NCI-H2227 (cell line): ENCODE results near the gene CTSW.
A peak's percentile ranks its signal among the peaks of the same experiment; 100 is the strongest.

Source experiments
- DNase-seq: peaks from one replicate; lab custom pipeline; 2025; ENCODE audit not compliant: unreplicated experiment; lab: John Stamatoyannopoulos, UW

CTSW gene

DNA sequence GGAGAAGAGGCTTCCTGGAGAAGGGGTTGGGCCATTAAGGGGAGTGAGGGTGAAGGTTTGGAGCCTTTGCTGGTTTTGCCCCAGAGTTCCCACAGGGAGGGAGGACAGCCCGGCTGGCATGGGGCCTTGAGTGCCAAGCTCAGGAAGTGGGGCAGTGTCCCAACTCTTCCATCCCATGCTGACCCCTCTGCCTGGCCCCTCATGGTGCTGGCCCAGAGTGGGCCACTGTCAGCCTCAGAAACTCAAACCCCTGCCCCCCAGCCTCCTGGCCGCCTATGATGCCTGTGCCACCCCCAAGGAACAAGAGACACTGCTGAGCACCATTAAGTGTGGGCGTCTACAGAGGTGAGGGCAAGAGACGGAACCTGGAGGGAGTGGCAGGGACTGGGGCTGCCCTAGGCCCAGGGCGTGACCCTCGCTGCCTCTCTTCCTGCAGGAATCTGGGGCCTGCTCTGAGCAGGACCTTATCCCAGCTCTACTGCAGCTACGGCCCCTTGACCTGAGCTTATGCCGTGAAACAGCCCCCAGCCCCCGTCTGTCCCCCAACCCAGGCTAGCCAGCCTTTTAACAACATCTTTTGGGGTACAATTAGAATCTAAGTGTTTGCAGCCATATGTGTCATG is 14.0 kb upstream of the CTSW start:
- DNase-seq, result no peak

DNA sequence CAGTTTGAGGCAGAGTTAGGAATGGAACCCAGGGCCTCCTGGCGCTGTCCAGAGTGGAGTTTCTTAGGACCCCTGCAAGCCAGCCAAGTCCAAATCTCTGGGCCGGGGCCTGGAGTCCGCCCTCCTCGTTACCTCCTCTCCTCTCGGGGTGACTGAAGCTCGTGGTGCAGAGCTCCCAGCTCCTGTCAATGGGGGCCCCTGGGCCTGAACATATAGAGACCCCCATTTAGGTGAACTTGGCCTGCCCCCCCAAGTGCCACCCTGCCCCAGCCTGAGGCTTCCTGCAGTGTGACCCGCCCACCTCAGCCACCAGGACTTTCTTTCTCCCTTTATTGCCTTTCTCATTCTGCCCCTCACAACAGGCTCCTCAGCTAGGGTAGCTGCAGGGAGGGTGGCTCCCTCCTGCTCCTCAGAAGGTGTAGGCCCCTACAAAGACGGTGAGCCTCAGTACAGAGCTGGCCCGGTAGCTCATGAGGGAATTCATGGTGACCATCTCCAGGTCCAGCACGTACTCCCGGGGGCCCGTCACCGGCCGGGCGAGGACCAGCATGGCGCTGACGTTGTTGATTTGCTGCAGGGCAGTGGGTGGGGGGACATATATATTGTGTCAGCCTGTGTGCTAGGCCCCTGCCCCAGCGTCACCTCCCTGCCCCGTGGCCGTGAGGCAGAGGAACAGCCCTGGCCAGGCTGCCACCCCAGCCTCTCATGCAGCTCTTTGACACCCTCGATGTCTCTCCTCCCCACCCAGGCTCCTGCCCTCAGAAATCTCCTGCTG is 12.9 kb upstream of the CTSW start:
- DNase-seq, result no peak

DNA sequence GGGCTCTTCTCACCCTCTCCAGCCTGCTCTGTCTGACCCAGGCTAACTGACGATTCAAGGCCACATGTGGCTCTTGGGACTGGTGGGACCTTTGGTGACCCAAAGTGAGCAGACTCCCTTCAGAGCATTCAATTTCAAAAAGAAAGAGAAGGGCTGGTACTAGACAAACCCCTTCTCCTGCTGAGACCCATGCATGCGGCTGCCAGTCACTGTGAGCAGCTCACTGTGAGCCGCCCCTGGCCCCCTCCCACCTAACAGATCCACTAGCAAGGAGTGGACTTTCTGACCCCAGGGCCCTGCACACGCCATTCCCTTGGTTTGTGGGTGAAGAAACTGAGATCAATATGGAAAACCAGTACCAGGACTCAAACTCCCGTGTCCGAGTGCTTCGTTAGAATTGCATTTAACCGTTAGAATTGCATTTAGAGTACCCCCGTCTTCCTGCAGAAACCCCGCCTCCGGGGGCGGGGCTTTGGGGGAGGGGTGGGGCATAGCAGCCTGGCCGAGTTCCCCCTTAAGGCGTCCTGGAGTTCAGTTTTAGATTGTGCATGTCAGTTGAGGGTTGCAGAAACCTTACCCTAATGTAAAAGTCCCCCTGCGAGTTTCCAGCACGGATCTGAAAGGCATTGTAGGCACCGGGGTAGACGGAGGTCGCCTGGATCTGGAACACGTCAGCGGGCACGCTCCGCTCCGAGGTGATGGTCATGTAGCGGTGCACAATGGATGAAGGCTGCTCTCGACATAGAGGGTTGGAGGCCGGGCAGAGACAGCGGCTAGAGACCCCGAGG is 12.2 kb upstream of the CTSW start:
- no peak for DNase-seq

DNA sequence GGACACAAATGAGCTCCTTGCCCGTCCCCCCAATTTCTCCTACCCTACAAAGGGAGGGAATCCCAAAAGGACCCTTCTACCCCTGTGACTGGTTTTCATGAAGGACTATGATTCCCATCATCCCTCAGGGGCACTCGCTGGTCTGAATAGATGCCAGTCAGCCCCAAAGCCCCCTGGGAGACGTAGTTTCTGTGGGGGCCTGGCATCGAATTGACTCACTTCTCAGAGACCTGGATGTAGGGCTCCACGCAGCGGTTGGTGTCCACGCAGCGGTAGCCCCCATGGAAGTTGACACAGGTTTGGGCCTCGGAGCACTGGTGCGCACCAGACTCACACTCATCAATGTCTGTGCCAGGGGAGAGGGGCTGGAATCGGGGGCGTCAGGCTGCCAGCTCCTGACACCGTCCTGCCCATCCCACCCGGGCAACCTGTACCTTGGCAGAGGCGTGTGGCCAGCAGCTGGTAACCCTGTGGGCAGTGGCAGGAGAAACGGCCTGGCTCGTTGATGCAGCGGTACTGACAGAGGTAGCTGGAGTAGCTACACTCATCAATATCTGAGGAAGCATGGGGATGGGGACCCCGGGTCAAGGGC is 11.5 kb upstream of the CTSW start:
- peak; percentile 37 for DNase-seq

DNA sequence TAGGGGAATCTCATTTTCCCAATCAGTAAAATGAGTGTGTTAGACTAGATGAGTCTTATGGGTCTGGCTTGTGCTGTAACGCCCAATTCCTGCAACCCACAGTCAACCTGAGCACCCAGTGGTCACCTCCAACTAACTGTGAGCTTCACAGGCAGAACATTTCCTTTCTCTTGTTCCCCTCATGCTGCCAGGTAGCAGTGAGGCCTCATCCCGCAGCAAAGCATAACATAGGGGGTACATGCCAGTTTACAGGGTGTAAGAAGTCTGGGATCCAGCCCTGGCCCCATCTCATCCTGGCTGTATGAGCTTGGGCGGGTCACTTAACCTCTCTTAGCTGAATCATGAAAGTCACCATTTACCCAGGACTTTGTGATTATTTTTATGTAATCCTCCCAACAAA is 10.7 kb upstream of the CTSW start:
- DNase-seq, result no peak

DNA sequence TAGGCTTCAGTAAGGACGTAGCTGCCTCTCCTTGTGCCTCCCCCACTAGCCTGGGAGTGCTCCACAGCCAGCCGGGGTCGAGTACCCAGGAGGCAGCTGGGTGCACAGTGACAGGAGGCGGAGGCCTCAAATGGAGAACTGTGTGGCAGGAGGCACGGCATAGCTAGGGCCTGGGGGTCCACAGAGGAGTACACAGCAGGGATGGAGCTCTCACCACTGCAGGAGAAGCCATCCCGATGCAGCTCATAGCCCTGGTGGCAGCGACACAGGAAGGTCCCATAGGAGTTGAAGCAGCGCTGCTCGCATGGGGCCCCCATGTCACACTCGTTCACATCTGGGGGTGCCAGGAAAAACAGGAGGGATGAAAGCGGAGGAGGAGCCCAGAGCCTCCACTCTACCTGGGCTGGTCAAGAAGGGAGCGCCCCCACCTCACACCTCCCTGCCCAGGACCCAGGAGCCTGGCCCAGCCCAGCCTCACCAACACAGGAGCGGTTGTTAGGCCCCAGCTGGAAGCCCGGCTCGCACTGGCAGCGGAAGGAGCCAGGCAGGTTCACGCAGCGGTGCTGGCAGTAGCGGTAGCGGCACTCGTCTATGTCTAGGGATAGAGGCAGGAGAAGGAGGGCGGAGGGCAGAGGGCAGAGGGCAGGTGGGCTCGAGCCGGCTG is 9.9 kb upstream of the CTSW start:
- no peak for DNase-seq

DNA sequence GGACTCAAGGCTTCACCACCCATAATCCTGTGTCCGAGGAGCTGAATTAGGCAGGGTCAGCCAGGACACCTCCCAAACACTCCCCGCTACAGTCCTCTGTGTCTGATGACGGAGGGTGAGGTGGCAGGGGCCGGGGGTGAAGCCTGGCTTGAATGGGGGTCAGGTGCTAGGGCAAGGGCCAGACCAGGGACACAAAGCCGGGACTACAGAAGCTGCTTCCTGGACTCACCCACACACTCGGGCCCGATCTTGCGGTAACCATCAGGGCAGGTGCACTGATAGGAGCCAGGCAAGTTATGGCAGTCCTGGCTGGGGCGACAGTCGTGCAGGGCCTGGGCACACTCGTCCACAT is 9.4 kb upstream of the CTSW start:
- DNase-seq, result no peak

DNA sequence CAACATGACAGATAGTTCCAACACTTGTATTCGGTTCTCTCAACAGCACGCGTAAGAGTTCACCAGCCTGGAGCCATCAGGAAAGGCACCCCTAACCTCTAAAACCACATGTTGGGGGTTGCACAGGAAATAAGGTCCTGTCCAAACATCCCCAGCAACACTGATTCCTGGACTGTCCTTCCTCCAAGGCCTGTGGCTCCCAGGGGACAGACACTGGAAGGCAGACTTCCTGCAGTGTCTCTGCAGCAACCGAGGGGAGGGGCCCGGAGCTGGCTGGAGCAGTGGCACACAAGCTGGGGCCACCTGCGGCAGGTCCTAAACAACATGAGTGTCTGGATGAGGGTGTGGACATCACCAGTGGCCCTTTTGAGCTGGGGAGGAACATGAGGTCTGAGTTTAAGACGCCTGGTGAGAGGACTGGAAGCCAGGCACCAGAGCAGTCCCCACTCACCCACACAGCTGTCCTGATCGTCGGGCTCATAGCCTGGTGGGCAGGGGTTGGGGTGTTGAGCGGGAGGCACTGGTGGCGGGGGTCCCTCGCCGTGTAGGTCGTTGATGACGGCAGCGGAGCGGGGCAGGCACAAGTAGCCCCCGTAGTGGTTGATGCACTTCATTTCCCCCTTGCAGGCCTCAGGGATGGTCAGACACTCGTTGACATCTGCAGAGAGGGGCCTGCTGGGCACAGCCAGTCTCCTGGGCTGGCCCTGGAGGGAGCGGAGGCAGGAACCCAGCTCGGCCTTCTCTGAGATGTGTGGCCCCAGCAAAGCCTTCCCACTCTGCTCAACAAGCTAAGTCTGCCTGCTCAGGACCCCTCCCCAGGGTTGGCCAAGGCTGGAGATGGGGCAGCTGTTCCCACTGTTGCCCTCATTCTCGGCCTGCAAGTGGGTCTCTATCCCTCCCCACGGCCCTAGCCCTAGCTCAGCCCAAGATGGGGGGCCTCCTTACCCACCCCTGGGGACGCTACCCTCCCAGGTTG is 8.6 kb upstream of the CTSW start:
- no peak for DNase-seq

DNA sequence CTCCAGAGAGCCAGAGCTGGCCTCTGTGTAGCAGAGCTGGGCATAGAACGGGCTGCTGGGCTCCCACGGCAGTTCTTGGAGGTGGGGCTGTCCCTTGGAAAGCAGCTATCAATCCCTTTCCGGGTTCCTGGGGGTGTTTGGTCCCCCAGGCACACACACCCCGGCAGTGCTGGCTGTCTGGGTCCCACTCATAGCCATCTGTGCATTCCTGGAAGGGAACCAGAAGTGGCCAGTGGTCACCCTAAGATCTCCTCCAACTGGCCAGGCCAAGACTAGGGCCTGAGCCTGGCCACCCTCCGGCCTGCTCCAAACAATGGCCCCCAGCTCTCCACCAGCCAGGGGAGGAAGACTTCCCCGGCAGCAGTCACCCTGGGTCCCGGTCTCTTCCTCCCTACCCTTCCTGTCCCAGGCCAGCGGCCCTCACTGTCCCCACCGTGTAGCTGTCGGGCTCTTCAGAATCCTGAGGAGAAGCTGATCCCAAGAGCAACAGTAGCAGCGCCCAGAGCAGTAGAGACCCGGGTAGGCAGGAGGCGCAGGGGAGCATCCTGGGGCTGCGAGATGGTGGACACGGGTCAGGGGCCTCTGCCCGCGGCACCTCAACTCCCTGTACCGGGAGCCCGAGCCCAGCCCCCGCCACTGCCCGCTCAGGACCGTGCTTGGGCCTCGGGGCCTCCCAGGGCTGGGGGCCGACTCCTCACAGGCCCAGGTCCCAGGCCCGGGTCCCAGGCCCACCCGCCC is 7.7 kb upstream of the CTSW start:
- DNase-seq, result no peak

DNA sequence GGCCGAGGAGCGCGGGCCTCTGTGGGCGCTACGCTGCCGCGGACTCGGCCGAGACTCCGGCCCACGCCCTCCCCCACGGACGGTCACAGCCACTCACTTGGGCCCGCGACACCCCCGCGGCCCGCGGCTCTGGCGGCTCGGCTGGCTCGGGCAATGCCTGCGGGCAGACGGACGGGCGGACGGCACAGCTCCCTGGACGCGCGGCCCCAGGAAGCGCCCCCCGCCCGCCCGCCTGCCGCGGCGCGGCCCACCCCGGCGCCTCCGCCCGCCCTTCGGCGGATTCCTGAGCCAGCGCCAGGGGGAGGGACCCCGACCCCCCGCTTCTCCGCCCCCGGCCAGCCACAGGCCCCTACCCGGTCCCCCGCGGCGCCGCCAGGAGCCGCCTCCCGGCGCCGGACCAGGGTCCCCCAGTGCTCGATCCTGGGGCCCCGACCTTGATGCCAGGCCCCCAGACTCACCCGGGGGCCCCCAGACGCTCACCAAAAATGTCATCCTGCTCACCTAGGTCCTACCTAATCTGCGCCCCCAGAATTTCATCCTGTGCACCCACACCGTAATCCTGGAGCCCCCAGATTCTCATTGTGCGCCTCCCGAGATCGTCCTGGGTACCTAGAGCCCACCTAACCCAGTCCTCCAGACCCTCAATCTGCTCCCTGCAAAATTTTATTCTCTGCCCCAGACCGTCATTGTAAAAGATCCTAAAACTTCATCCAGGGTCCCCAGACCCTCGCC is 6.9 kb upstream of the CTSW start, which contains the start of gene EFEMP2:
Gene EFEMP2, minus strand, starts transcription at position 215 of the 732 bp plus-strand sequence. CDS start 446 bp downstream, outside the sequence.
- peak; percentile 46 for DNase-seq

DNA sequence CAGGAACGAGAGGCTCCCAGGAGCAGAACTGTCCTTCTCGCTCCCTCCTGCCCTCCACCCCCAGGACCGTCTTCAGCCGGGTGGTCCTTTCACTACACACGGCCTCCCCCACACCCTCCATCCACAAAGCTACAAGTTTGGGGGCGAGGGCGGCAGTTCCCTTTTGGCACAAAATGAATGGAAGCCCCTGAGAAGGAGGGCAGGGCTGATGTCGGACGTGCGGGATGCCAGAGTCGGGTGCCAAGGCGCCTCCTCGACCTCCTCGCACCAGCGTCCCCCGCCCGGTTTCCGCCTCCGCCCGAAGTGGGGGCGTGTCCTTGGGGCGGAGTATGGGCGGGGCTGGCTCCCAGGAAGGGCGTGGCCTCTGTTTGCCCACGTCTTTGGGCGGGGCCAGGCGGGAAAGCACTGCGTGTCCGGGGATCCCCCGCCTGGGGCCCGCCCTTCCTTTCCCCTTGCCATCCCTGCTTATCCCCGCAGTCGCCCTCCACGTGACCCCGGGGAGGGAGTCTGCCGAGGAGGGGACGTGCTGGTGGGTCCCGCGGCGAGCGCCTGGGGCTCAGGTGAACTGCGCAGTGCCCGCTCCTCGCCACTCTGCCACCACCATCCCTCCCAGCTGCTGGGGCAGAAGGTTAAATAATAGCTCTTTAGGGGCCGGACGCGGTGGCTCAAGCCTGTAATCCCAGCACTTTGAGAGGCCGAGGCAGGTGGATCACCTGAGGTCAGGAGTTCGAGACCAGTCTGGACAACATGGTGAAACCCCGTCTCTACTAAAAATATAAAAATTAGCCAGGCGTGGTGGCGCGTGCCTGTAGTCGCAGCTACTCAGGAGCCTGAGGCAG is 6.1 kb upstream of the CTSW start:
- DNase-seq, result peak; percentile 96

DNA sequence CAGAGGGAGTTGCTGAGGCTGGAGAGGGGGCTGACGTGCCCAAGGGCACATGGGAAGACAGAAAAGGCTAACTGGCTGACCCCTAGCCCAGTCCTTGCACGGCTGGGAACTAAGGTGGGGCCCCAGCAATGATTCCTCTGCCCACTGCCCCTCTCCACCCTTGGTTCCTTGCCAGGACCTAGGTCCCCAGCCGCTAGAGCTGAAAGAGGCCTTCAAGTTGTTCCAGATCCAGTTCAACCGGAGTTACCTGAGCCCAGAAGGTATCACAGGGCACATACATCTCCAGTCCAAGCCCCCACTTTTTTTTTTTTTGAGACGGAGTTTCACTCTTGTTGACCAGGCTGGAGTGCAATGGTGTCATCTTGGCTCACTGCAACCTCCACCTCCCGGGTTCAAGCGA is 390 bp downstream of the CTSW start:
- DNase-seq, result no peak

DNA sequence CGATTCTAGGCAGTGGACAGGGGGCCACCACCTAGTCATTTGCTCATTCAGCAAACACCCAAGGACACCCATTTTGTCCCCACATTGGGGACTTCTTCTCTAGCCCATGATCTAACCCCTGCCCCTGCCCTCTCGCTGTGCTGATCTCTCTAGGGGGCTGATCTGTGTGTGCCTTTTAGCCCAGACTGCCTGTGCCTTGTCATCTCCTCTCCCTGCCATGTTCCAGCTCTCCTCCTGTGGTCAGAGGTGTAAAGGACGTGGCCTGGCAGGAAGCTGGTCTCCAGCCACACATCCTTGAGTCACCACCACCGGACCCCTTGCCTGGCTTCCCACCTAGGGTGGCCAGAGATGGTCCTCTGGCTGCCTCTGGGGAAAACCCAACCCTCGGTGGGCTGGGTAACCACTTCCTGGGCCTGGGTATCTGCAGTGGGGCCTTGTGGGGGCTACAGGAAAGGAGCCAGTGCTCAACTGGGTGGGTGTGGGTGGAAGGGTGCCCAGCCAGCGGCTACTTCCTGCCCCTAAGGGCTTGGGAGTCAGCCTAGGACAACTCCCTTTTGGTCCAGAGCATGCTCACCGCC is 1.3 kb downstream of the CTSW start:
- DNase-seq, result no peak

DNA sequence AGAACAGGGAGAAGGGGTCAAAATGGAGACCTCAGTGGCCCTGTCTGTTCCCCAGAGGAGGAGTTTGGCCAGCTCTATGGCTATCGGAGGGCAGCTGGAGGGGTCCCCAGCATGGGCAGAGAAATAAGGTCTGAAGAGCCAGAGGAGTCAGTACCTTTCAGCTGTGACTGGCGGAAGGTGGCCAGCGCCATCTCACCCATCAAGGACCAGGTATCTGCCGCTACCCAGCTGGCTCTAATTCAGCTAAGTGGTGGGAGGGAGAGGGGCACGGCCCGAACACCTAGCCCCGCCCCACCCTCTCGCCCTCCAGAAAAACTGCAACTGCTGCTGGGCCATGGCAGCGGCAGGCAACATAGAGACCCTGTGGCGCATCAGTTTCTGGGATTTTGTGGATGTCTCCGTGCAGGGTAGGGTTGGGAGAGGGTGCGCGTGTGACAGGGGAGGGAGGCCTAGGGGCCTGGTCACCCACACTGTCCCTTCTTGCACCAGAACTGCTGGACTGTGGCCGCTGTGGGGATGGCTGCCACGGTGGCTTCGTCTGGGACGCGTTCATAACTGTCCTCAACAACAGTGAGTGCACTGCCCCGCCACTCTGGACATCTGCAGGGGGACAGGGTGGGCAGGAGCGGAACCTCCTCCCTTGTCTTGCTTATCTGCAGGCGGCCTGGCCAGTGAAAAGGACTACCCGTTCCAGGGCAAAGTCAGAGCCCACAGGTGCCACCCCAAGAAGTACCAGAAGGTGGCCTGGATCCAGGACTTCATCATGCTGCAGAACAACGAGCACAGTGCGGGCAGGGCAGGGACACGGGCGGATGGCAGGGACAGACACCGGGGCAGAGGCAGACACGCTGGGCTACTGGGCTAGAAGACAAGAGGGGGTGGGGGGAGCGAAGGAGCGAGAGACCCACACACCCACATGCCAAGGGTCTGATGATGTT is 2.8 kb downstream of the CTSW start:
- no peak for DNase-seq

DNA sequence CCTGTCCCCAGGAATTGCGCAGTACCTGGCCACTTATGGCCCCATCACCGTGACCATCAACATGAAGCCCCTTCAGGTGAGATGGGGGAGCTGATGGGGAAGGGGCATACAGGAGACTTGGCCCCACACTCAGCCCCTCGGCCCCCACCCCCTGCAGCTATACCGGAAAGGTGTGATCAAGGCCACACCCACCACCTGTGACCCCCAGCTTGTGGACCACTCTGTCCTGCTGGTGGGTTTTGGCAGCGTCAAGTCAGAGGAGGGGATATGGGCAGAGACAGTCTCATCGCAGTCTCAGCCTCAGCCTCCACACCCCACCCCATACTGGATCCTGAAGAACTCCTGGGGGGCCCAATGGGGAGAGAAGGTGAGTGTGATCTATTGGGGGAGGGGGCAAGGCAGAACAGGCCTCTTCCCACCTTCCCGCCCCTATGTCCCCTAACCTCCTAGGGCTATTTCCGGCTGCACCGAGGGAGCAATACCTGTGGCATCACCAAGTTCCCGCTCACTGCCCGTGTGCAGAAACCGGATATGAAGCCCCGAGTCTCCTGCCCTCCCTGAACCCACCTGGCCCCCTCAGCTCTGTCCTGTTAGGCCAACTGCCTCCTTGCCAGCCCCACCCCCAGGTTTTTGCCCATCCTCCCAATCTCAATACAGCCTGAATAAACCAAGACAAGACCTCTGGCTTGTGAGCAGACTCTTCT is 3.6 kb downstream of the CTSW start:
- no peak for DNase-seq
